GM12878 (cell line): Measurements from ENCODE around the gene TMEM229B. TPM values are rescaled to one million over a fixed set of nuclear protein-coding genes. Genes with fewer than 3 reads are reported as not detected.

Source experiments
- ATAC-seq: fragments of 200-7000 bp; cut with Tn5 transposase; 3 replicates; pipeline ENCODE4 v1.9.1; 2020; ENCODE audit warnings: mild to moderate bottlenecking, moderate library complexity
- BruUV-seq: library from RNA; stranded (reverse); fragments of 400-500 nt; replicated peaks from 2 replicates; lab custom pipeline; 2021; lab: Mats Ljungman, UMichigan
- CTCF ChIA-PET: fragments of 300-600 bp; sonication (Branson Sonifier 250); formaldehyde crosslinking; extraction: SDS; loops from one replicate; lab custom pipeline; 2021; ENCODE audit warnings: inconsistent platforms; lab: Yijun Ruan, JAX
- POLR2A ChIA-PET: fragments of 350-600 bp; formaldehyde crosslinking; extraction: SDS; loops from one replicate; lab custom pipeline; 2021; ENCODE audit warnings: inconsistent platforms; lab: Charles Lee
- RAD21 ChIA-PET: fragments of 300-600 bp; sonication (Branson Sonifier 250); formaldehyde crosslinking; loops from one replicate; lab custom pipeline; 2023; ENCODE audit warnings: antibody characterized with exemption; ENCODE audit not compliant: unreplicated experiment; lab: Charles Lee
- SMC1A ChIA-PET: fragments of 300-600 bp; sonication (Branson Sonifier 250); formaldehyde crosslinking; loops from one replicate; lab custom pipeline; 2023; ENCODE audit not compliant: unreplicated experiment, uncharacterized antibody; lab: Charles Lee
- DNase-seq: peaks from one replicate; pipeline ENCODE4 v3.0.0-alpha.2; 2011; ENCODE audit warnings: low read depth, low spot score
- FAIRE-seq: peaks from 3 replicates; lab custom pipeline; 2011; peaks lifted over from hg19 to GRCh38; lab: Jason Lieb, UNC
- H2AFZ ChIP-seq: 2 replicates; pipeline ENCODE4 v1.6.0; 2011; ENCODE audit warnings: low read depth, low read length, control low read depth; ENCODE audit not compliant: control insufficient read depth
- H3K27ac ChIP-seq: 2 replicates; pipeline ENCODE4 v1.5.1; 2011; ENCODE audit warnings: control low read depth; ENCODE audit not compliant: control insufficient read depth, insufficient read depth
- H3K27me3 ChIP-seq, 2 experiments: replicated peaks in 1 of 2; 2 replicates each; pipeline versions ENCODE4 v1.6.0 to v1.6.1; 2011; ENCODE audit warnings: low read length in 1 of 2; ENCODE audit not compliant: control insufficient read depth in 2 of 2, insufficient read depth in 2 of 2
- H3K36me3 ChIP-seq, 2 experiments: 2 replicates each; pipeline ENCODE4 v1.5.1; 2011; ENCODE audit warnings: low read length in 1 of 2; ENCODE audit not compliant: control insufficient read depth in 2 of 2, insufficient read depth in 2 of 2
- H3K4me1 ChIP-seq: 2 replicates; pipeline ENCODE4 v1.6.1; 2011; ENCODE audit warnings: mild to moderate bottlenecking, low read length, moderate library complexity, mixed read lengths; ENCODE audit not compliant: control insufficient read depth, insufficient read depth
- H3K4me2 ChIP-seq: 2 replicates; pipeline ENCODE4 v1.6.0; 2011; ENCODE audit warnings: control low read depth; ENCODE audit not compliant: control insufficient read depth, insufficient read depth
- H3K4me3 ChIP-seq: fragments of 200-600 bp; sonication (generic); 2 replicates; pipeline ENCODE4 v1.5.1; 2016
- H3K79me2 ChIP-seq: 2 replicates; pipeline ENCODE4 v1.6.0; 2011; ENCODE audit warnings: low read length; ENCODE audit not compliant: control insufficient read depth, insufficient read depth
- H3K9ac ChIP-seq: 2 replicates; pipeline ENCODE4 v1.8.0; 2011; ENCODE audit warnings: low read length, control low read depth, mixed read lengths; ENCODE audit not compliant: control insufficient read depth, insufficient read depth
- H3K9me3 ChIP-seq: replicated peaks from 3 replicates; pipeline ENCODE4 v1.5.1; 2011; ENCODE audit warnings: mild to moderate bottlenecking, low read length; ENCODE audit not compliant: control insufficient read depth, insufficient read depth
- H4K20me1 ChIP-seq: 2 replicates; pipeline ENCODE4 v1.6.0; 2011; ENCODE audit not compliant: control insufficient read depth, insufficient read depth
- CBFB ChIP-seq: IDR thresholded peaks from 2 replicates; pipeline ENCODE4 v1.6.1; 2016; ENCODE audit warnings: antibody characterized with exemption, low read depth
- EP300 ChIP-seq, 2 experiments: fragments of 150-350 bp in 1 of 2; IDR thresholded peaks; 2 replicates each; pipeline ENCODE4 v1.6.1; 2011 to 2012; ENCODE audit warnings: low read depth in 2 of 2, low read length in 2 of 2, borderline replicate concordance in 1 of 2, improper control_type of control experiment in 1 of 2, inconsistent platforms in 1 of 2; ENCODE audit not compliant: control insufficient read depth in 1 of 2
- ESRRA ChIP-seq: IDR thresholded peaks from 2 replicates; pipeline ENCODE4 v1.6.1; 2012; ENCODE audit warnings: mild to moderate bottlenecking, low read length, improper control_type of control experiment
- HDAC6 ChIP-seq: fragments of 200-600 bp; sonication (generic); IDR thresholded peaks from one replicate; pipeline ENCODE4 v1.8.0; 2017; ENCODE audit warnings: antibody characterized with exemption; ENCODE audit not compliant: unreplicated experiment
- HSF1 ChIP-seq: fragments of 150-350 bp; IDR thresholded peaks from 2 replicates; pipeline ENCODE4 v1.6.1; 2014; ENCODE audit warnings: mild to moderate bottlenecking, low read depth, low read length
- IKZF1 ChIP-seq: fragments of 450-650 bp; conservative IDR thresholded peaks from 2 replicates; pipeline ENCODE4 v1.6.1; 2017; ENCODE audit warnings: antibody characterized with exemption, mild to moderate bottlenecking
- IRF3 ChIP-seq: fragments of 450-650 bp; IDR thresholded peaks from 2 replicates; pipeline ENCODE4 v1.6.1; 2014; ENCODE audit warnings: mild to moderate bottlenecking
- KDM1A ChIP-seq: fragments of 200-600 bp; sonication (generic); IDR thresholded peaks from 2 replicates; pipeline ENCODE4 v1.6.1; 2016; ENCODE audit warnings: borderline replicate concordance
- LARP7 ChIP-seq: fragments of 450-650 bp; IDR thresholded peaks from 2 replicates; pipeline ENCODE4 v1.6.1; 2017; ENCODE audit warnings: mild to moderate bottlenecking
- MEF2B ChIP-seq: fragments of 450-650 bp; IDR thresholded peaks from 2 replicates; pipeline ENCODE4 v1.6.1; 2018; ENCODE audit warnings: mild to moderate bottlenecking, moderate library complexity; ENCODE audit not compliant: partially characterized antibody, poor library complexity, severe bottlenecking
- MXI1 ChIP-seq: fragments of 150-350 bp; IDR thresholded peaks from 2 replicates; pipeline ENCODE4 v1.6.1; 2011; ENCODE audit warnings: low read depth, mild to moderate bottlenecking, inconsistent platforms, low read length, improper control_type of control experiment
- NBN ChIP-seq: fragments of 450-650 bp; IDR thresholded peaks from 2 replicates; pipeline ENCODE4 v1.6.1; 2016
- NRF1 ChIP-seq: conservative IDR thresholded peaks from 2 replicates; pipeline ENCODE4 v1.6.1; 2011; ENCODE audit warnings: mild to moderate bottlenecking, low read depth, low read length, improper control_type of control experiment
- PML ChIP-seq: IDR thresholded peaks from 2 replicates; pipeline ENCODE4 v1.6.1; 2012; ENCODE audit warnings: low read length, inconsistent platforms
- RBBP5 ChIP-seq: fragments of 200-600 bp; sonication (generic); conservative IDR thresholded peaks from 2 replicates; pipeline ENCODE4 v1.6.1; 2016
- SIX5 ChIP-seq: IDR thresholded peaks from 2 replicates; pipeline ENCODE4 v1.6.1; 2011; ENCODE audit warnings: mild to moderate bottlenecking, low read depth, low read length, moderate library complexity; ENCODE audit not compliant: severe bottlenecking
- TCF12 ChIP-seq: IDR thresholded peaks from 2 replicates; pipeline ENCODE4 v1.6.1; 2011; ENCODE audit warnings: low read depth, mild to moderate bottlenecking, low read length
- WRNIP1 ChIP-seq: IDR thresholded peaks from 2 replicates; pipeline ENCODE4 v1.6.1; 2011; ENCODE audit warnings: low read depth, low read length, improper control_type of control experiment, borderline replicate concordance
- ZNF622 ChIP-seq: fragments of 450-650 bp; IDR thresholded peaks from 2 replicates; pipeline ENCODE4 v1.6.1; 2017; ENCODE audit warnings: mild to moderate bottlenecking, inconsistent platforms
- WGBS: methylation state at CpG from one replicate; pipeline ENCODE4 v1.1.6; 2016; ENCODE audit warnings: low lambda C conversion rate; ENCODE audit not compliant: insufficient replicate concordance, insufficient coverage; ENCODE audit errors: missing lambda C conversion rate; 5-methylcytosine and 5-hydroxymethylcytosine counted together
- in situ Hi-C: fragments of 300-500 bp; cut with MboI; formaldehyde crosslinking; loops from 9 replicates; pipeline ENCODE4 v1.14.3; 2018; ENCODE audit warnings: mixed read lengths
- intact Hi-C: fragments of 100-400 bp; cut with micrococcal nuclease; formaldehyde crosslinking; loops from one replicate; pipeline ENCODE4 v1.14.2; 2022; ENCODE audit not compliant: unreplicated experiment
- polyA plus RNA-seq, 11 experiments: library from polyadenylated mRNA; depleted of rRNA in 4 of 11; unstranded in 6 of 11; stranded (reverse) in 5 of 11; fragments of >200 nt; fragmentation: Nextera tagmentation in 4 of 11; fragmentation: Illumina TruSeq in 1 of 11; extraction: Ambion mirVana in 4 of 11; extraction: Trizol in 1 of 11; gene quantifications; 1 replicate in 1 of 11; 2 replicates in 10 of 11; pipeline versions ENCODE4 v1.2.1 to v1.2.3, GENCODE V29; 2011 to 2016; ENCODE audit warnings: inconsistent platforms in 2 of 11, missing spikeins in 2 of 11, low read depth in 1 of 11
- total RNA-seq, 4 experiments: library from RNA; depleted of rRNA in 3 of 4; stranded (reverse); fragments of >200 nt in 3 of 4; fragmentation: Illumina TruSeq in 1 of 4; extraction: Trizol in 1 of 4; gene quantifications; 2 replicates each; pipeline versions ENCODE4 v1.2.1 to v1.2.3, GENCODE V29; 2013 to 2021

The TMEM229B gene
- total and polyA plus RNA-seq, 10 of the 15 experiments (the other 5 are each of a cell fraction or from before 2014, with no cell fraction given) = 0.24 to 5.3 (median 1.7) TPM

GRCh38 chr14:67532998-67533753 is 44.7 kb upstream of the TMEM229B start, which contains the start of gene PLEKHH1:
Gene PLEKHH1 (plus strand): TSS chr14:67533290. CDS start chr14:67541868, 8,578 bp downstream.
- in situ Hi-C loops = no loop called here
- TF ChIP-seq LARP7 (peak; percentile 36; the same call in 1 of the 2 replicates), NBN (no peak), SIX5 (no peak), PML (no peak), IKZF1 (0 out of 2 replicates have a peak, but pooled peaks have one; percentile 53), HSF1 (no peak), KDM1A (no peak), MEF2B (no peak), EP300 (IDR thresholded peaks at IDR 0.05; ENCODE audit: borderline replicate concordance in 1 of 2, control insufficient read depth in 1 of 2, low read depth in 2 of 2, low read length in 2 of 2) (no peak), ESRRA (no peak), HDAC6 (peak; percentile 89), NRF1 (no peak), RBBP5 (no peak), CBFB (no peak), ZNF622 (no peak), TCF12 (no peak), WRNIP1 (no peak), IRF3 (no peak), MXI1 (no peak)

More at GRCh38 chr14:67532998-67533753, 44.7 kb upstream of the TMEM229B start, which contains the start of gene PLEKHH1:
- peak within 1 kb of the TSS; percentile 58 for H2AFZ ChIP-seq
- POLR2A ChIA-PET = no interaction called here
- no peaks in the 10 kb centered on the region for H3K79me2 ChIP-seq
- RAD21 ChIA-PET = interaction anchor here (1.0 kb wide), 1 partner anchor 38 kb away, joined by 3 read pairs; no protein-coding TSS in a partner anchor
- H3K9me3 ChIP-seq = no peaks in the 10 kb centered on the region
- H3K4me1 ChIP-seq = no peaks in the 10 kb centered on the region
- FAIRE-seq = no peak
- 3% methylated on average over 49 of the region's 86 CpGs for WGBS
- peak; percentile 95 for ATAC-seq
- H4K20me1 ChIP-seq = no peaks in the 10 kb centered on the region
- peak within 1 kb of the TSS; percentile 89 for H3K4me2 ChIP-seq
- peak within 1 kb of the TSS; percentile 68 for H3K4me3 ChIP-seq
- H3K9ac ChIP-seq = no peak within 1 kb of the TSS; the same call in 1 of the 2 replicates
- no TSS peak for BruUV-seq
- H3K27me3 ChIP-seq = peaks cover 0 to 15% of the 10 kb centered on the region in 2 experiments
- CTCF ChIA-PET = interaction anchor here (1.3 to 3.9 kb wide), 3 partner anchors 21 to 106 kb away, joined by 3 to 22 read pairs (median 10); no protein-coding TSS in a partner anchor
- no peaks in the 10 kb centered on the region for H3K36me3 ChIP-seq
- no peak for DNase-seq
- no peak within 1 kb of the TSS for H3K27ac ChIP-seq
- SMC1A ChIA-PET = interaction anchor here (1.2 kb wide), 1 partner anchor 19 kb away, joined by 3 read pairs; no protein-coding TSS in a partner anchor
- intact Hi-C loops = no loop called here
